GM18505 (cell line): ENCODE data around the gene CACNG3.

Source experiments
- ATAC-seq: cut with Tn5 transposase; IDR thresholded peaks from one replicate; pipeline ENCODE4 v1.9.1; 2021; ENCODE audit not compliant: unreplicated experiment
- POLR2A ChIP-seq: IDR thresholded peaks from 4 replicates; pipeline ENCODE4 v1.6.1; 2011; ENCODE audit warnings: borderline replicate concordance; ENCODE audit not compliant: insufficient read depth, insufficient read length; ENCODE audit errors: extremely low read depth

CACNG3 gene

DNA sequence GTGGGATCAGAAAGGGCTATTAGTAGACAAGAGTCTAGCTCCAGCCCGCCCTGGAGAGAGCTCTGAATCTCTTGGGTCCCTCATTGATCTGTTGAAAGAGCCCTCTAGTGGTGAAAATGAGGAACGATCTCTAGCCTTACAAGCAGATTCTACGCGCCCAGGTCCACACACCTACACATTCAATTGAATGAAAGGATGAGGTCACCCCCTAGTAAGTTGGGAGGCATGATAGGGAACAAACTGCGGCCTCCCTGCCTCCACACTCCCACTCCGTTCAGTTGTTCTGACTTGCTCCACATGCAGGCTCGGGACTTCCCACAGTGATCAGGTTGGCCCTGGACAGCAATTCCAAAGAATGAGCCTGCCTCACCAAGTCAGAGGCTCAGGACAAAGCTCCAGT is 2.9 kb upstream of the CACNG3 start:
- TF ChIP-seq POLR2A, result no peak
- ATAC-seq, result no peak

DNA sequence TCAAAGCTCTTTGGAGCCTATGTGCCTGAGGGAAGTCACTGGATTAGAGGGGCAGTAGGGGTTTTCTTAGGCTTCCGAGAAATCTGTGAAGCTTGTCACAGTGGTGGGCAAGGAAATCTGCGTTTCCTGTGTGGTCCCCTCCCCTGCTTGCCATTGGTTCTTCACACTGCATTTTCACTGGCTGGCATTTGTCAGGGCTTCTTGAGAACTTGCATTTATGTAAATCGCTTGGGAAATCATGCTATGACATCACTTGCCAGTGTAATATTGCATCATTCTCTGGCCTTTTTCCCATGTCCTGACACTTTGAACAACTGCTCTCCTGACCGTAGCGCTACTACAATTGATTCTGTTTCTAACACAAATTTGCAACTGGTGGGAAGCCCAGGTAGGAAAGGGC is 1.8 kb downstream of the CACNG3 start:
- no peak for TF ChIP-seq POLR2A
- ATAC-seq, result no peak

DNA sequence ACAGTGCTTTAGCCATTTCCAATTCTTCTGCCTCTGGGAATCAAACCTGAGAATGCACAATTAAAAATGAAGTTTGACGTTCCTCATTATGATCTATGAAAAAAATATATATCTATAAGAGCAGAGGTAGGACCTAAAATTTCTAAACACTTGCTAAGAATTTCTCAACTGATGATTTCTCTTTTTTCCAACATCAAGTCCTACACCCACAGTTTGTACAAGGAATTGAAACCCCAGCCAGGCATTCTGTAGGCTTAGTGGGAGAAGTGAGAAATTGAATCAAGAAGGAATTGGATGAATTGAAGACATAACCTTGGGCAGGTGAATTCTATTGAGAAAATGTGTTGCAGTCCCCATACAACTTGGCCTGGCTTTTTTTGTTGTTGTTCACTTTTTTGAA is 2.7 kb downstream of the CACNG3 start:
- no peak for TF ChIP-seq POLR2A
- no peak for ATAC-seq

DNA sequence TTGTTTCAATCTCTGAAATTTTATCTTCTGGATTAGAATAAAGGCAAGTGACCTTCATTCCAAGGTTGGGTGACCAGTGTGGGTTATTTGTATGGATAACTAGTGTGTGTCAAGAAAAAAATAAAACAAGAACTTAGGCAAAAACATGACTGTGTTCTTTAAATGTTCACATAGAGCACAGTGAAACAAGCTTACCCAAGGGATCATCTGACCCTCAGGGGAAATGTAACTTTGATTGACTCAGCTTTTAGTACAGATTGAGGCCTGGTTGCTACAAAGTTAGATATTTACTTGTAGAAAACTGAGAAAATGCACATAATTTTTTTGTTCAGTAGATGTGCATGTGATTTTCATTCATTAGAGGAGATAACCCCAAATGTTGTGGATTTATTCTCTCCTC is 6.7 kb downstream of the CACNG3 start:
- no peak for ATAC-seq
- TF ChIP-seq POLR2A, result no peak

DNA sequence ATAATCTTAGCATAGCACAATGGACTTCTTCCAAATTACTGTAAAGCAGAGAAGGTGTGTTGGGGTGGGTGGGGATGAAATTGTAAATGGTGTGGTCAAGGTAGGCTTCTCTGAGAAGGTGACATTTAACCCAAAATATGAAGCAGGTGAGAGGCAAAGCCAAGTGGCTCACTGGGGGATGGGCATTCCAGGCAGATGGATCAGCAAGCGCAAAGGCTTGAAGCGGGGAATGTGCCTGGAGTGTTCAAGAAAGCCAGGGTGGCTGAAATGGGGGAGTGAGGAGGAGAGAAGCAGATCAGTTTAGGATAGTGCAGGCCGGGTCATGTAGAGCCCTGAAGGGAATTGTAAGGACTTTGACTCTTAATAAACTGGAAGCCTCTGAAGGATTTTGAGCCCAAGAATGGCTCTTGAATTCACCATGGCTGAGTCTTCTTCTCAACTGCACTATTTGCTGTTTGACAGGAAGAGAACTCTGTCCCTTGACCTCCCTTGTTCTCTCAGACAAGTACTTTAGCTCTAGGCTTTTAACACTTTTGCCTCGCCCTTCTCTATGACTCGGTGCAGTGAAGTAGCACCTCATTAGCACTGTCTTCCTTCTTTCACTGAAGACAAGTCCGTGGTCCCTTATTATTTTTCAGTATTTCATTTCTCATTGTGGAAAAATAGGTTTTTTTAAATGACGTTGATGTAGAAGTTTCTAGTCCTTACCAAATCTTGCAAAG is 14.7 kb downstream of the CACNG3 start:
- TF ChIP-seq POLR2A, result no peak
- ATAC-seq, result no peak

DNA sequence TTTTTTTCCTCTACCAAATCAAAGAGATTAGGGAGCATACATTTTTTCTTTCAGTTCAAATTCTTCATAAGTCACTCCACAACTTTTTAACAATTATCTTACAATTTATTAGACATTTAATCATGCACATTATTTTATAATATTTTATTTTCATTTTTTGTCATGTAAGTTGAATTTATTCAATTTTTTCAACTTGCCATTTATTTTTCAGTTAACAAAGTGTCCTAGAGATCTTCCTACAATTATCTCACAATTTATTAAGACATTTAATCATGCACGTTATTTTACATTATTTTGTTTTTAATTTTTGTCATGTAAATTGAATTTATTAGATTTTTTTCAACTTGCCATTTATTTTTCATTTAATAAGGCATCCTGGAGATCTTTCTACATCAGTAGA is 16.2 kb downstream of the CACNG3 start:
- ATAC-seq, result no peak
- no peak for TF ChIP-seq POLR2A

DNA sequence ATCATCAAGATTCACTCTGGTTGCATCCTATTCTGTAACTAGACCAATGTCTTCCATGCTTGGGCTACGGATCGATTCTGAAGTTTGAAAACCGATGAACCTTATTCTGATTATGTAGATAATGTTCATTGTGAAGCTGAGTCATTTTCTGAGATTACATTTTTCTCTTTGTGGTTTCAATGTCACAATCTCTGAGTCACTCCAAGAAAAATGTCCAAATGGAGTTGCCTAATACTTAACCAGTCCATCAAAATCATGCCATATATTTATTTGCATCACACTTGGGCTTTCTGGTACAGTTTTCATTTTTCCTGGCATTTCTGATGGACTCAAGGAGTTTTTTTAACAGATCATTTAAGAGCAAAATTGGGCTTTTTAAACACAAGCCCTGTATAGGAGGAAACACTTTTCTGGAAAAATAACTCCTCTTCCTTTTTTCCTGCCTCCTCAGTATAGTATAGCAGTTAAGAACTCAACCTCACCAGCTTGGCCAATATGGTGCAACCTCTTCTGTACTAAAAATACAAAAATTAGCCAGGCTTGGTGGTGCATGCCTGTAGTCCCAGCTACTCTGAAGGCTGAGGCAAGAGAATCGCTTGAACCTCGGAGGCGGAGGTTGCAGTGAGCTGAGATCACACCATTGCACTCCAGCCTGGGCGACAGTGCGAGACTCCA is 17.5 kb downstream of the CACNG3 start:
- ATAC-seq, result no peak

DNA sequence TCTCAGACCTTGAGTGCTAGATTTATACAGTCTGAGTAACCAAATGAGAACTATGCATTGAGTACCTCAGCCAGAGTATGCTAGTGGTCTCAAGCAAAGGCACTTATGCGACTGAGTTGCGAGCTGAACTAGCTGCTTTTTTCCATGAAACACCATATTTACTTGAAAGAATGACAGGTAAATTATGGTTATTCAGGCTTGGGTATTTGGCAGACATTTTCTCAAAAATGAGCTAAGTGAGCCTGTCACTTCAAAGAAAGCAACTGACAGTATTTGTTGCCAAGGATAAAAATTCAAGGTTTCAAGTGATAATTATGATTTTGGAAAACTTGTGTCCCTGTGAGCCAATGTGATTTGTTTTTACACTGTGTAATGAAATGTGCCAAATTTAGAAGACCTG is 19.3 kb downstream of the CACNG3 start:
- ATAC-seq, result no peak
- TF ChIP-seq POLR2A, result no peak

More for the DNA sequence above, 17.5 kb downstream of the CACNG3 start:
- no peak for TF ChIP-seq POLR2A

DNA sequence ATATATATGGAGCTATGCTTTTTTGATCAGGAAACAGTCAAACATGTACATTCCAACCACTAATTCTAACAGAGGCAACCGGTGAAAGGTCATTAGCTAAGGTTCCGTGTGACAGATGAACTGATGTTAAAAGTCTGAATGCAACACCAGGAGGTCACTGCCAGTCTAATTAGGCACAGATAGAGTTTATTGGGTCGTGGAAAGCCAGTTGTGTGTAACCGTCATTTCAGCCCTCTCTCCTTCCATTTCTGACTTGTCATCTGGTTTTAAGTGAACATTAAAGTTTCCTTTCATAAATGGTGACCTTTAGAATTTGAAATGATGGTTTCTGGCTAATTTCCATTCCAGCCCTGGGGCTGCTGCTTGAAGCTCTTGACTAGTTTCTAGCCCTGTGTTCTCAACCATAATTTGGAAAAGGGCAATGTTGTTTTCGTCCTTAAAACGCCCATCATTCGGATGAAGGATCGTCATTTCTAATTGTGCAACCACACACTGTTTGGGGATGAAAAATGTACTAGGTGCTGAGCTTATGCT is 23.9 kb downstream of the CACNG3 start:
- no peak for TF ChIP-seq POLR2A
- ATAC-seq, result no peak

DNA sequence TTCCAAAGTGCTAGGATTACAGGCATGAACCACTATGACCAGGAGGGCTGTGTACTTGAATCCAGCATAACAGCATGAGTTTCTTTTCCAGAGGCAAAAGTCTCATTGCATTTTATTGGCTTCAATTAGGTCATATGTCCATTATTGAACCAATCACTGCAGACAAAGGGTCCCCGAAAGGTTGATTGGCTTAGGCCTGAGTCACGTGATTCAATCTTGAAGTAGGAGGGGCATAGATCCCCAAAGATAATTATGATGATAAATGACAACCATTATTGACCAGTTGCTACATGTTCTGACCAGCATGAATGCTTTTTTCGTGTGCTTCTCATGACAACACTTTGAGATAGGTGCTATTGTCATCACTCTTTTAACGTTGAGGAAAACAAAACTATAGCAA is 25.3 kb downstream of the CACNG3 start:
- no peak for TF ChIP-seq POLR2A
- ATAC-seq, result no peak

DNA sequence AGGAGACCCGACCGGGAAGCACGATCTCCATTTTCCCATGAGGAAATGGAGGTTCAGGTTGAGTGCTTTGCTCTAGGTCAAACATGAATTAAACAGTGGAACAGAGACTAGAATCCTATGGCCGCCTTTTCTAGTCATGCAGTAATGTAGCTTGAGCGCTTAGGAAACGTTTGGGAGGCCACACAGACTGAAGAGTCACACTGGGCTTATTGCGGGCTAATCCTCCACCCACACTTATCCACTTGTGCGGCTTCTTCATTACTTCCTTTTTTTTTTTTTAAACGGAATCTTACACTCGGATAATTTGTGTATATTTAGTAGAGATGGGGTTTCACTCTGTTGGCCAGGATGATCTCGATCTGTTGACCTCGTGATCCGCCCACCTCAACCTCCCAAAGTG is 26.0 kb downstream of the CACNG3 start:
- ATAC-seq, result no peak
- no peak for TF ChIP-seq POLR2A

DNA sequence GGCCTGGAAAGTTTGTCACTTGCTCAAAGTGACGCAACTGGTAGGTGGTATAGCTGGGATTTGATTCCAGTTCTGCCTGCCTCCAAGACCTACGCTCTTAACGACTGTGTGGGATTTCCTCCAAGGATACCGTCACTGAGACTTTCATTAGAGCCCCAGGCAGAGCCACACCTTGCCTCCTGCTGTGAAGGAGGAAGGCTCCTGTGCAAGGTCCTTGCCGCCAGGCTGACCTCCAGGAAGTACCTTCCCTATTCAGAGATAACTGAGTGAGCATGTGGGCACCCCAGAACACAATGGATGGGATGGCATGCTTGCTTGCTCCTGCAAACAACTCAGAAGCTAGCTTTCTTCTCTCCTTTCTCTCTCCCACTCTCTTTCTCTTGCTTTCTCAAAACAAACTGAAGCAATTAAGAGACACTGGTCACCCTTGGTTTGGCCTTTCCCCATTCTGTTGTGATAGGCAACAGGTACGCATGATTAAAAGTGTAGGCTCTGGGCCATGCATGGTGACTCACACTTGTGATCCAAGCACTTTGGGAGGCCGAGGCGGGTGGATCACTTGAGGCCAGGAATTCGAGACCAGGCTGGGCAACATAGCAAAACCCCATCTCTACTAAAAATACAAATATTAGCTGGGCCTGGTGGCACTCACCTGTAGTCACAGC is 30.7 kb downstream of the CACNG3 start:
- no peak for ATAC-seq
- TF ChIP-seq POLR2A, result no peak

DNA sequence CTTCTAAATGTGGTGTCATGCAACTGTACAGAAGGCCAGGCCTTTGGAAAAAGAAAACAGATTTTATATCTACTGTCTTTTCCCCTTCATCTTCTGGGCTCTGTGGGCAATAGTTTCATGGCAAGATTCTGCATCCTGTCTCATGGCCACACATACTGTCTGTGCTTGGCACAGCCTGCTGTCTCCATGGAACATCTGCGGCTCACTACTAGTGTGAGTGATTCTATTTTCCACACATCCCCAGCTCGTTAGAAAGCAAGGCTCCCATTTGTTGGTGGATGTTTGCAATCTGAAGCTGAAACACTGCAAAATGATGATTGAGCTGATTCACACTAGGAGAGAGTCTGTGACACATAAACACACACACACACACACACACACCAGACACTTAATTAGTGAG is 32.4 kb downstream of the CACNG3 start:
- no peak for TF ChIP-seq POLR2A
- no peak for ATAC-seq
